ENCODE data around the gene GAS2L2. TPM values are rescaled to one million over a fixed set of nuclear protein-coding genes. Genes with fewer than 3 reads are reported as not detected.
A peak's percentile ranks its signal among the peaks of the same experiment; 100 is the strongest.

Gene GAS2L2
- total RNA-seq, 1 donor from 2014 or later = 0.22 TPM

DNA sequence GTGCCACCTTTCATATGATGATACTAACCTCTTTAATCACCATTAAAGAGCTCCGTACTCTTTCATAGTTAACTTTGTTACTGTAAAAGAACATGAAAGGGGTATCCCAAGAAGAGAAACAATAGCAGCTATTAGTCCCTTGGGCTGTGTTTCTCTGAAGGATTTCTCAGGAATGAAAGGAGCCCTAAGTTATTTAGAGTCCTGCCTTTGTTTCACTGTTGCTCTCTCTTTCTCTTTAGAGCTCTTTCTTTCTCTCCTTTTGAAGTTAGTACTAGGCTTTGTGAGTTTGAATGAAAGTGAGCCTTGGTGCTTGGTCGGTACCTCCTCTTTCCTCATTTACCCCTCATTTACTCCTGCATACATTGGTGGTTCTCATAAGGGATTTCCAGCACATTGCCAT lies 42.1 kb downstream of the GAS2L2 start:
- H3K9me3 Mint-ChIP-seq = no peaks in the 10 kb centered on the region
- no peak overlapping the region for H3K4me3 Mint-ChIP-seq
- no peak for TF ChIP-seq CTCF (conservative IDR thresholded peaks at IDR 0.05)
- DNase-seq (ENCODE audit: extremely low spot score, unreplicated experiment) = no peak
- H3K27ac Mint-ChIP-seq = no peak overlapping the region
- H3K27me3 Mint-ChIP-seq = no peaks in the 10 kb centered on the region
- peaks cover 8% of the 10 kb centered on the region for H3K36me3 Mint-ChIP-seq
- peaks cover 16% of the 10 kb centered on the region for H3K4me1 Mint-ChIP-seq (ENCODE audit: unreplicated experiment)

DNA sequence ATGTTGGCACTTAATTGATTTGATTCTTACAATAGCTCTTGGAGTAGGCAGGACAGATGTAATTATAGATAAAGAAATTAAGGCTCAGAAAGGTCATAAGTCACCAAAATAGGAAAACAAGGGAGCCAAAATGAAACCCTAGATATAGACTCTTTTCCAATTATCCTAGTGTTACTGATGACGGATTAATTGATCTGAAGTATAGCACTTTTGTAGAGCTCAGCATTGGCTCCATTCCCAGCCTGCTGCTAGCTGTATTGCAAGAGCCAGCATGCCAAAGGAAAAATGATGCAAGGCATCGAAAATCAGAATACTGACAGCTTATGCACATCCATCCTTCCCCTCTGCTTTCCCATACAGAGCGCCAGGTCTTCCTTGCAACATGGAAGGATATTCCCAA lies 43.2 kb downstream of the GAS2L2 start:
- Mint-ChIP-seq H3K4me1 (ENCODE audit: unreplicated experiment) (peaks cover 16% of the 10 kb centered on the region), H3K4me3 (no peak overlapping the region), H3K9me3 (no peaks in the 10 kb centered on the region), H3K36me3 (peaks cover 8% of the 10 kb centered on the region), H3K27ac (no peak overlapping the region), H3K27me3 (no peaks in the 10 kb centered on the region)
- DNase-seq (ENCODE audit: extremely low spot score, unreplicated experiment) = no peak
- no peak for TF ChIP-seq CTCF (conservative IDR thresholded peaks at IDR 0.05)

GRCh38 chr17:35708951-35709350 lies 44.1 kb downstream of the GAS2L2 start:
- Mint-ChIP-seq H3K27ac (peak overlapping the region; percentile 71), H3K36me3 (peaks cover 13% of the 10 kb centered on the region), H3K9me3 (no peaks in the 10 kb centered on the region), H3K4me1 (ENCODE audit: unreplicated experiment) (peaks cover 16% of the 10 kb centered on the region), H3K4me3 (no peak overlapping the region), H3K27me3 (no peaks in the 10 kb centered on the region)
- DNase-seq (ENCODE audit: extremely low spot score, unreplicated experiment) = no peak
- no peak for TF ChIP-seq CTCF (conservative IDR thresholded peaks at IDR 0.05)

GRCh38 chr17:35708149-35708548 lies 44.9 kb downstream of the GAS2L2 start:
- Mint-ChIP-seq H3K4me3 (no peak overlapping the region), H3K36me3 (peaks cover 15% of the 10 kb centered on the region), H3K27me3 (no peaks in the 10 kb centered on the region), H3K27ac (no peak overlapping the region), H3K4me1 (ENCODE audit: unreplicated experiment) (peaks cover 16% of the 10 kb centered on the region), H3K9me3 (no peaks in the 10 kb centered on the region)
- DNase-seq (ENCODE audit: extremely low spot score, unreplicated experiment) = no peak
- no peak for TF ChIP-seq CTCF (conservative IDR thresholded peaks at IDR 0.05)

DNA sequence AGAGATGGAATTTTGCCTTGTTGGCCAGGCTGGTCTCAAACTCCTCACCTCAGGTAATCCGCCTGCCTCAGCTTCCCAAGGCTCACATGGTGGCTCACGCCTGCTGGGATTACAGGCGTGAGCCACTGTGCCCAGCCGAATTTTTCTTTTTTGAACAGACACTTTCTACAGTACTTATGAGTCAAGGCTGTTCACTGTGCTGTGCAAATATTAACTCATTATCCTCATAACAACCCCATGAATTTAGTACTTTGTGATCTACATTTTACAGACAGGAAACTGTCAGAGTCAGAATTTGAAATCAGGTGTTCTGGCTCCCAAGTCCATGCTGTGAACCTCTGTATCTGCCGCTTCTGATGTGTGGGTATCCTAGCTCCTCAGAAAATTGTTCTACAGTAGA lies 47.3 kb downstream of the GAS2L2 start:
- H3K36me3 Mint-ChIP-seq = peaks cover 21% of the 10 kb centered on the region
- no peak overlapping the region for H3K4me3 Mint-ChIP-seq
- H3K27me3 Mint-ChIP-seq = no peaks in the 10 kb centered on the region

More for the DNA sequence above, 47.3 kb downstream of the GAS2L2 start:
- no peaks in the 10 kb centered on the region for H3K9me3 Mint-ChIP-seq
- no peak for TF ChIP-seq CTCF (conservative IDR thresholded peaks at IDR 0.05)
- DNase-seq (ENCODE audit: extremely low spot score, unreplicated experiment) = no peak
- peaks cover 16% of the 10 kb centered on the region for H3K4me1 Mint-ChIP-seq (ENCODE audit: unreplicated experiment)
- H3K27ac Mint-ChIP-seq = no peak overlapping the region

All from type B pancreatic cell (in vitro differentiated cells).